RWPE1 (cell line): ENCODE measurements around the gene SLAMF6.

Experiments
- CTCF ChIA-PET: fragments of 350-600 bp; sonication (Branson Sonifier 250); formaldehyde crosslinking; extraction: SDS; loops from one replicate; lab custom pipeline; 2021; lab: Yijun Ruan, JAX
- POLR2A ChIA-PET: fragments of 400-600 bp; formaldehyde crosslinking; extraction: SDS; loops from one replicate; lab custom pipeline; 2020; ENCODE audit warnings: antibody characterized with exemption; ENCODE audit not compliant: low non-redundant PET; lab: Yijun Ruan, JAX
- DNase-seq: peaks from one replicate; pipeline ENCODE4 v3.0.0; 2012; ENCODE audit warnings: low spot score
- H3K27ac ChIP-seq: fragments of 450-650 bp; 2 replicates; pipeline ENCODE4 v1.5.1; 2017
- CTCF ChIP-seq: fragments of 450-650 bp; conservative IDR thresholded peaks from 2 replicates; pipeline ENCODE4 v1.5.1; 2017; ENCODE audit warnings: low read depth, mild to moderate bottlenecking

SLAMF6 gene

GRCh38 chr1:160436966-160437365 lies 86.1 kb downstream of the SLAMF6 start:
- no peak overlapping the region for H3K27ac ChIP-seq
- TF ChIP-seq CTCF, result no peak
- ChIA-PET POLR2A (no interaction called here), CTCF (no interaction called here)
- DNase-seq, result no peak
